HG03457 (cell line): Measurements from ENCODE around the gene TRIM15.
"Not testable (repeated sequence)": the region's sequence is repeated elsewhere in the genome, so short reads cannot be mapped to it uniquely, and the experiment has no call there.

ENCODE experiments used
- ATAC-seq: cut with Tn5 transposase; IDR thresholded peaks from one replicate; pipeline ENCODE4 v1.9.1; 2021; ENCODE audit warnings: moderate number of reproducible peaks; ENCODE audit not compliant: unreplicated experiment

TRIM15 gene

DNA sequence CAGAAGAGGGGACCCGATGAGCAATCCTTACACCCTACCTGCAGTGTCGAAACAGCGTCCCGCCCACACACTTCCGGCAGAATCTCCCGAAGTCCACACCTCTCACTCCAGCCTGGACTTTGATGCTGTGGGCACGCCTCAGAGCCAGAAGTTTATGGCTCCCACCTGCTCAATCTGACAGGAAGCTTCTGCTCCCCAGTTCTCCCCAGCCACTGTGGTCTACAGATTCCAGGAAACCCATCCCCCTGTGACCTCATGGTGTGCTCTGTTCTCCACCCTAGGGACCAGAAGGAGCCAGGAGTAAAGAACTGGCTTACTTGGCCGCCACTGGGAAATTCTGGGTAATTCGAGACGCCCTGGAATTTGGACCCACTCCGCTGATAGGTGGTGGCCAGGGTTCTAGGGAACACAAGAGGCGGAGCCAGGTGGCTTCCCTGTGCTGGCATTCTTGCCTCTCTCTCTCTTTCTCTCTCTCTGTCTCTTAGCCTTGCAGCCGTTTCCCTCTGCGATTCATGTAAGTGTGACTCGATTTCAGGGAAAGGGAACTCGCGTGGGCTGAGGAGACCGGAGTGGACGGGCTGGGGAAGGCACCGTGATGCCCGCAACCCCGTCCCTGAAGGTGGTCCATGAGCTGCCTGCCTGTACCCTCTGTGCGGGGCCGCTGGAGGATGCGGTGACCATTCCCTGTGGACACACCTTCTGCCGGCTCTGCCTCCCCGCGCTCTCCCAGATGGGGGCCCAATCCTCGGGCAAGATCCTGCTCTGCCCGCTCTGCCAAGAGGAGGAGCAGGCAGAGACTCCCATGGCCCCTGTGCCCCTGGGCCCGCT, at the start of gene TRIM15:
Gene TRIM15 (plus strand): TSS at position 457 of the 828 bp plus-strand sequence. CDS start 139 bp downstream, at position 596.
- ATAC-seq: no peak

DNA sequence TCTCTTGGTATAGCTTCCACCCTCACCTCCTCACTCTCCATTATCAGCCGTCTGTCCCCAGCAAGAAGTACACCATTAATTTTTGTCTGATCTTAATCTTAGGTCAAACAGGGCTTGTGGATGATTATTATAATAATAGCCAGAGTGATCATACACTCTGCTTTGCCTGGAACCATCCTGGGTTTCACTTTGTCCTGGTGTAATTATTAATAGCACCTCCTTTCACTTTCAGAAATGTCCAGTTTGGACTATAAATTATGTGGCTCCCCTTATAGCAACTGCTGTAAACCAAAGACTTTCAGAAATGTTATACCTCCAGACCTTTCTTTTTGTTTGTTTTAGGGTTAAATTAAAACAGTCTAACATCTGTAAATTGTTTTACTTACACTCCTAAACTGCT, 49.5 kb upstream of the TRIM15 start:
- no peak for ATAC-seq

- no peak for ATAC-seq
Observed at GRCh38 chr6:30116724-30117123, 46.6 kb upstream of the TRIM15 start.

- ATAC-seq: not testable (repeated sequence)
Observed at GRCh38 chr6:30118691-30119090, 44.7 kb upstream of the TRIM15 start.

GRCh38 chr6:30121446-30122366, 41.6 kb upstream of the TRIM15 start:
- ATAC-seq: no peak

- no peak for ATAC-seq
Observed at GRCh38 chr6:30122515-30122914, 40.8 kb upstream of the TRIM15 start.

- ATAC-seq: no peak
Observed at GRCh38 chr6:30127238-30128093, 35.9 kb upstream of the TRIM15 start.

GRCh38 chr6:30129265-30130178, 33.8 kb upstream of the TRIM15 start:
- ATAC-seq: no peak

- no peak for ATAC-seq
Observed at GRCh38 chr6:30130179-30130679, 33.1 kb upstream of the TRIM15 start.

DNA sequence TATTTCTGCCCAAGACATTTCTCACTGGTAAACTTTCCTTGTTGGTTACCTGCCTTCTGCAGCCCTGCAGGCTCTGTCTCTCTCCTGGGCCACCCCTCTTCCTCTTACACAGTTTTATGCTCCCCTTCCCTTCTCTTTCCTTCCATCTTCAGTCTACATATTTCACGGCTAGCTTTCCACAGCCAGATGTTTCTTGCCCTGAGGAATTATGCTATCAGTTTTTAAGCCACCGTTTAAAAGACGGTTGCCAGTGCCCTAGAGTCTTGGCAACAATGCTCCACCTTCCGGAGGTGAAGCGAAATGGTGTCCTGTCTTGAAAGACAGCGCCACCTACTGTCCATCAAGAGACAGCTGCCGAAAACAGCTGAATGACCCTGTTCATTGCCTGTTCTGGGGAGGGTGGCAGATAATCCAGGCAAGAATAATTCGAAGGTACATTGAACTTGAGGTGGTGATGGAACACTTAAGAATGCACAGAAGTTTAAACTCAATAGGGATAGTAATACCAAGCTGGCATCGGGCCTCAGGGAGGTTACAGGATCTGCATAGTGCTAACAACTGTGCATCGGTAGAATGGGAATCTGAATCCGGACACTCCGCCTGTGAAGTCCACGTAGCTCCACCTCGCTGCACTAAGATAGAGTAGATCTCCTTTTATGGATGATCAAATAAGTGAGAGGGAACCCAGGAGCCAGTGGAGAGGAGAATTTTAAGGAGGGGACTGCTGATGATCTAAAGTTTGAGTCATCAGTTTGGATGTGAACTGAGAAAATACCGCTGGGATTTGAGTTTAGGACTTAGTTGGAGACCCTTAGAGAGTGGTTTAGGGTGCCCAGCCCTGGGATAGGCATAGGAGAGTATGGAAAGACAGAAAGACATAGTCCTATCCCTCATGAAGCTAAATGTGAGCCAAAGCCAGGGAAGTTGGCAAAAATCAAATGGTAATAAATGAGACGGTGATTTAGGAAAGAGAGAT, 32.2 kb upstream of the TRIM15 start:
- no peak for ATAC-seq

- ATAC-seq: no peak
Observed at GRCh38 chr6:30131947-30132497, 31.3 kb upstream of the TRIM15 start.

GRCh38 chr6:30135147-30135546, 28.2 kb upstream of the TRIM15 start:
- no peak for ATAC-seq

GRCh38 chr6:30135757-30136156, 27.6 kb upstream of the TRIM15 start, which contains the start of gene TRIM40:
TRIM40 (plus strand) TSS chr6:30136140; CDS start chr6:30137037, 897 bp downstream.
- no peak for ATAC-seq

- ATAC-seq: no peak
Observed at GRCh38 chr6:30136570-30137286, 26.6 kb upstream of the TRIM15 start.

DNA sequence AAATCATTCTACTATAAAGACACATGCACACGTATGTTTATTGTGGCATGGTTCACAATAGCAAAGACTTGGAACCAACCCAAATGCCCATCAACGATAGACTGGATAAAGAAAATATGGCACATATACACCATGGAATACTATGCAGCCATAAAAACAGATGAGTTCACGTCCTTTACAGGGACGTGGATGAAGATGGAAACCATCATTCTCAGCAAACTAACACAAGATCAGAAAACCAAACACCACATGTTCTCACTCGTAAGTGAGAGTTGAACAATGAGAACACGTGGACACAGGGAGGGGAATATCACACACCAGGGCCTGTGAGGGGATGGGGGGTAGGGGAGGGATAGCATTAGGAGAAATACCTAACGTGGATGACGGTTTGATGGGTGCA, 23.1 kb upstream of the TRIM15 start:
- not testable (repeated sequence) for ATAC-seq

DNA sequence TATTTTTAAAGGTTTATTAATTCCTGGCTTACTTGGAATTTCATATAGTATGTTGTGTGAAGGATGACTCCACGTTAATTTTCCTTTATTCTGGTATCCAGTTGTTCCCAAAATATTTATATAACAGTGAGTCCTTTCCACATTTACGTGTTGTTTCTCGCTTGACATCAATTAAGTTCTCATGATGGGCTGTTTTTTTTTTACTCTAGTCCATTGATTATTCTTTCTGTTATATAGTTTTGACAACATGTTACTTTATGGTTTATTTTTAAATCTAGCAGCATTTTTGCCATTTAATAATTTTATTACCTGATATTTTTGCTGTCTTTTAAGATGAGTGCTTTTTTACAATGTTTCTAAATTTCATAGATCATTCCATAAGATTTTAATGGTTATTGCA, 20.7 kb upstream of the TRIM15 start:
- ATAC-seq: no peak

DNA sequence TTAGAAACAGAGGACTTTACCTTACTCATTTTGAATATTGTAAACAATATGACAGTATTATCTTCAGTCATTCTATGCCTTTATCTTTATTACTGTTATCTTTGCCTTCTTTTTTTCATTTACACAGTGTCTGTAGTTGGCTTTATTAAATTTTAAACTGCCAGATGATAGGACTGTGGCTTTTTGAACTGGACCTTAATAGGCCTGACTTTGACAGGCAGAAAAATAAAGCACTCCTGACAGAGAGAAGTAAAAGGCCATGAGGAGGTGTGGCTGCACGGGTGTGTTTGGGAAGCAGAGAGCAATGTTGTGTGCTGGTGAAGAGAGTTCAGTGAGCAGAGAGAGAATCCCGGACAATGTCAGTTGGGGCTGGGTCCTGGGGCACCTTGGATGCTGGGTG, 19.6 kb upstream of the TRIM15 start:
- no peak for ATAC-seq
